ENCODE results near the gene NUDT8. TPM values are rescaled to one million over a fixed set of nuclear protein-coding genes. Genes with fewer than 3 reads are reported as not detected.
A peak's percentile ranks its signal among the peaks of the same experiment; 100 is the strongest.

The NUDT8 gene
- total and polyA plus RNA-seq, 9 of the 15 experiments (the other 6 are each of a cell fraction or from before 2014, with no cell fraction given): 0.23 to 27.8 (median 5.0) TPM

- peak; percentile 74; the same call in 1 of the 2 replicates for TF ChIP-seq IRF1 (CRISPR knock-in tag; IDR thresholded peaks at IDR 0.05; ENCODE audit: borderline replicate concordance)
- peak; percentile 91; the same call in 1 of the 2 replicates for TF ChIP-seq FOXP1 (CRISPR knock-in tag; IDR thresholded peaks at IDR 0.05)
- TF ChIP-seq HOXB6 (CRISPR knock-in tag; IDR thresholded peaks at IDR 0.05; ENCODE audit: borderline replicate concordance): no peak
- peak; percentile 8 for TF ChIP-seq NEUROD1 (IDR thresholded peaks at IDR 0.05; ENCODE audit: borderline replicate concordance, low read depth, low read length, partially characterized antibody)
- TF ChIP-seq BRD9 (IDR thresholded peaks at IDR 0.05; ENCODE audit: low read depth, partially characterized antibody): no peak
- peak; percentile 62; the same call in 1 of the 2 replicates for TF ChIP-seq ZNF740 (CRISPR knock-in tag; IDR thresholded peaks at IDR 0.05)
- TF ChIP-seq ZNF740 (tag; IDR thresholded peaks at IDR 0.05): no peak
- no peak for TF ChIP-seq ZNF695 (CRISPR knock-in tag; IDR thresholded peaks at IDR 0.05)
- 0 out of 2 replicates have a peak, but pooled peaks have one; percentile 30 for TF ChIP-seq LEF1 (IDR thresholded peaks at IDR 0.05)
- 0 out of 2 replicates have a peak, but pooled peaks have one; percentile 19 for TF ChIP-seq THAP12 (CRISPR knock-in tag; IDR thresholded peaks at IDR 0.05)
- no peak for TF ChIP-seq RAD51 (IDR thresholded peaks at IDR 0.05; ENCODE audit: borderline replicate concordance, low read depth)
- no peak for TF ChIP-seq TEAD4 (IDR thresholded peaks at IDR 0.05; ENCODE audit: low read length)
- TF ChIP-seq TEAD4 (CRISPR knock-in tag; IDR thresholded peaks at IDR 0.05; ENCODE audit: borderline replicate concordance): peak; percentile 66; the same call in 1 of the 2 replicates
- peak; percentile 77 to 85 (median 79) for TF ChIP-seq CTCF (IDR thresholded peaks at IDR 0.05 in 2 of 3, conservative IDR thresholded peaks at IDR 0.05 in 1 of 3; ENCODE audit: insufficient read depth in 2 of 3, low read depth in 1 of 3, low read length in 3 of 3)
- no peak for TF ChIP-seq ZNF707 (CRISPR knock-in tag; conservative IDR thresholded peaks at IDR 0.05)
- 0 out of 2 replicates have a peak, but pooled peaks have one; percentile 60 for TF ChIP-seq NR3C1 (CRISPR knock-in tag; IDR thresholded peaks at IDR 0.05)
- TF ChIP-seq TRIM24 (IDR thresholded peaks at IDR 0.05): 0 out of 4 replicates have a peak, but pooled peaks of 1 of the 2 experiments have one; percentile 30
- peak; percentile 61 for TF ChIP-seq E2F8 (IDR thresholded peaks at IDR 0.05; ENCODE audit: low read depth, partially characterized antibody)
These were observed 10.5 kb upstream of the NUDT8 start (continued) for GRCh38 chr11:67640021-67640757.

Data from K562 (cell line).